Keratinocyte (primary cell): Measurements from ENCODE around the gene NCKAP5. TPM values are rescaled to one million over a fixed set of nuclear protein-coding genes. Genes with fewer than 3 reads are reported as not detected.

Experiments
- DNase-seq: peaks from one replicate; pipeline ENCODE4 v3.0.0-alpha.2; 2011; ENCODE audit warnings: low read depth, missing footprints, low spot score
- FAIRE-seq: peaks from 2 replicates; lab custom pipeline; 2011; peaks lifted over from hg19 to GRCh38; lab: Jason Lieb, UNC
- H2AFZ ChIP-seq: 2 replicates; pipeline ENCODE4 v1.6.0; 2012; ENCODE audit warnings: low read length, control low read depth, inconsistent platforms; ENCODE audit not compliant: control insufficient read depth
- H3K27ac ChIP-seq: 2 replicates; pipeline ENCODE4 v1.5.1; 2011; ENCODE audit warnings: low read length; ENCODE audit not compliant: control insufficient read depth, insufficient read depth
- H3K27me3 ChIP-seq: 3 replicates; pipeline ENCODE4 v1.6.0; 2011; ENCODE audit warnings: low read length; ENCODE audit not compliant: control insufficient read depth, insufficient read depth; ENCODE audit errors: extremely low read depth
- H3K36me3 ChIP-seq, 2 experiments: 2 replicates in 1 of 2; 3 replicates in 1 of 2; pipeline ENCODE4 v1.5.1; 2011; ENCODE audit warnings: low read length in 2 of 2, mild to moderate bottlenecking in 1 of 2; ENCODE audit not compliant: control insufficient read depth in 2 of 2, insufficient read depth in 2 of 2; ENCODE audit errors: extremely low read depth in 1 of 2
- H3K4me1 ChIP-seq: 3 replicates; pipeline ENCODE4 v1.5.1; 2011; ENCODE audit warnings: low read length; ENCODE audit not compliant: control insufficient read depth, insufficient read depth; ENCODE audit errors: extremely low read depth
- H3K4me2 ChIP-seq: 3 replicates; pipeline ENCODE4 v1.6.0; 2011; ENCODE audit warnings: low read depth, low read length; ENCODE audit not compliant: control insufficient read depth, insufficient read depth; ENCODE audit errors: extremely low read depth
- H3K4me3 ChIP-seq, 3 experiments: fragments of 200-600 bp in 1 of 3; sonication (generic) in 1 of 3; 2 replicates in 2 of 3; 3 replicates in 1 of 3; pipeline ENCODE4 v1.5.1; 2011 to 2016; ENCODE audit warnings: low read length in 3 of 3, mild to moderate bottlenecking in 3 of 3, control low read depth in 2 of 3, inconsistent platforms in 1 of 3, low read depth in 1 of 3, mixed read lengths in 1 of 3, mixed run types in 1 of 3, moderate library complexity in 1 of 3; ENCODE audit not compliant: control insufficient read depth in 2 of 3, insufficient read depth in 2 of 3; ENCODE audit errors: extremely low read depth in 1 of 3
- H3K79me2 ChIP-seq: 2 replicates; pipeline ENCODE4 v1.6.0; 2012; ENCODE audit warnings: low read length; ENCODE audit not compliant: control insufficient read depth, insufficient read depth
- H3K9ac ChIP-seq: 3 replicates; pipeline ENCODE4 v1.6.0; 2011; ENCODE audit warnings: low read length; ENCODE audit not compliant: control insufficient read depth, insufficient read depth; ENCODE audit errors: extremely low read depth
- H3K9me1 ChIP-seq: 3 replicates; pipeline ENCODE4 v1.6.0; 2011; ENCODE audit warnings: low read length; ENCODE audit not compliant: control insufficient read depth, insufficient read depth; ENCODE audit errors: extremely low read depth
- H3K9me3 ChIP-seq: 2 replicates; pipeline ENCODE4 v1.5.1; 2012; ENCODE audit warnings: low read depth, low read length; ENCODE audit not compliant: control insufficient read depth
- H4K20me1 ChIP-seq: 3 replicates; pipeline ENCODE4 v1.6.0; 2011; ENCODE audit warnings: low read length; ENCODE audit not compliant: control insufficient read depth, insufficient read depth; ENCODE audit errors: extremely low read depth
- EZH2 ChIP-seq: IDR thresholded peaks from one replicate; pipeline ENCODE4 v1.6.1; 2012; ENCODE audit warnings: inconsistent platforms, mild to moderate bottlenecking, low read length, moderate library complexity
- dilution Hi-C: fragments of 300-500 bp; cut with MboI; formaldehyde crosslinking; loops from one replicate; pipeline ENCODE4 v1.7.0; 2020; ENCODE audit warnings: low sequenced_read_pairs; ENCODE audit not compliant: extremely low pct_ligation_motif_present
- polyA plus RNA-seq, 5 experiments: library from polyadenylated mRNA; depleted of rRNA in 3 of 5; stranded (reverse) in 3 of 5; stranded (forward) in 1 of 5; unstranded in 1 of 5; fragments of >200 nt; gene quantifications; 1 replicate in 1 of 5; 2 replicates in 3 of 5; 3 replicates in 1 of 5; pipeline versions ENCODE4 v1.2.1 to v1.2.3, GENCODE V29; 2011 to 2012; ENCODE audit warnings: missing spikeins in 2 of 5, low read depth in 1 of 5, low replicate concordance in 1 of 5
- TF ChIP-seq, protein P1 (sequence below), 3 experiments: IDR thresholded peaks in 1 of 3; conservative IDR thresholded peaks in 1 of 3; optimal IDR thresholded peaks in 1 of 3; 2 replicates in 2 of 3; 3 replicates in 1 of 3; pipeline versions ENCODE3 to v1.5.1; 2011; ENCODE audit warnings: low read length in 3 of 3, mild to moderate bottlenecking in 3 of 3, moderate library complexity in 2 of 3, control low read depth in 1 of 3, inconsistent platforms in 1 of 3; ENCODE audit not compliant: insufficient read depth in 2 of 3; ENCODE audit errors: extremely low read depth in 1 of 3

Gene NCKAP5
- polyA plus RNA-seq, 1 donor (not counting 4 experiments of a cell fraction or from before 2014, with no cell fraction given) = 3.6 TPM

DNA sequence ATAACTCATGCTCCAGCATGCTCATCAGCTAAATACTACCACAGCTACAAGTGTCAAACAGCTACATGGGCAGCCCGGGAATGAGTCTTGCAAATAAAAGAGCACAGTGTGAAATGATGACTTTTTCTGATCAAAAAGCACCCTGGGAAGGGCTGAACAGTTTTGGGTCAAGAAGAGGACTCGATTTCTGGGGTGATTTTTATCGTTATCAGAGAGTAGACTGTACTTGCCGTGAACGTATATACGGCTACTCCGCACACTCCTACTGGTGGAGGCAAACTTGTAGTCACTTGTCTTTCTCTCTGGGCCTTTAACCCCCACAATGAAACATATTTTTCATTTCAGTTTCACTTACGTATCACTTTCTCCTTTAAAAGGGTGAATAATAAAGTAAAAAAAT is 54.4 kb downstream of the NCKAP5 start:
- dilution Hi-C loops = no loop called here
- DNase-seq = no peak
- H3K4me3 ChIP-seq = no peak overlapping the region
- no peaks in the 10 kb centered on the region for H4K20me1 ChIP-seq
- no peak for TF ChIP-seq EZH2
- TF ChIP-seq, protein P1, sequence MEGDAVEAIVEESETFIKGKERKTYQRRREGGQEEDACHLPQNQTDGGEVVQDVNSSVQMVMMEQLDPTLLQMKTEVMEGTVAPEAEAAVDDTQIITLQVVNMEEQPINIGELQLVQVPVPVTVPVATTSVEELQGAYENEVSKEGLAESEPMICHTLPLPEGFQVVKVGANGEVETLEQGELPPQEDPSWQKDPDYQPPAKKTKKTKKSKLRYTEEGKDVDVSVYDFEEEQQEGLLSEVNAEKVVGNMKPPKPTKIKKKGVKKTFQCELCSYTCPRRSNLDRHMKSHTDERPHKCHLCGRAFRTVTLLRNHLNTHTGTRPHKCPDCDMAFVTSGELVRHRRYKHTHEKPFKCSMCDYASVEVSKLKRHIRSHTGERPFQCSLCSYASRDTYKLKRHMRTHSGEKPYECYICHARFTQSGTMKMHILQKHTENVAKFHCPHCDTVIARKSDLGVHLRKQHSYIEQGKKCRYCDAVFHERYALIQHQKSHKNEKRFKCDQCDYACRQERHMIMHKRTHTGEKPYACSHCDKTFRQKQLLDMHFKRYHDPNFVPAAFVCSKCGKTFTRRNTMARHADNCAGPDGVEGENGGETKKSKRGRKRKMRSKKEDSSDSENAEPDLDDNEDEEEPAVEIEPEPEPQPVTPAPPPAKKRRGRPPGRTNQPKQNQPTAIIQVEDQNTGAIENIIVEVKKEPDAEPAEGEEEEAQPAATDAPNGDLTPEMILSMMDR (optimal IDR thresholded peaks at IDR 0.05 in 1 of 3, IDR thresholded peaks at IDR 0.05 in 1 of 3, conservative IDR thresholded peaks at IDR 0.05 in 1 of 3; ENCODE audit: extremely low read depth in 1 of 3, insufficient read depth in 2 of 3, low read length in 3 of 3) = no peak
- no peaks in the 10 kb centered on the region for H3K27me3 ChIP-seq
- H3K4me2 ChIP-seq = no peak overlapping the region
- H3K4me1 ChIP-seq = peaks cover 9% of the 10 kb centered on the region
- no peak overlapping the region for H2AFZ ChIP-seq
- no peaks in the 10 kb centered on the region for H3K79me2 ChIP-seq
- H3K36me3 ChIP-seq = no peaks in the 10 kb centered on the region
- no peak overlapping the region for H3K27ac ChIP-seq
- H3K9ac ChIP-seq = no peak overlapping the region
- no peak for FAIRE-seq
- H3K9me3 ChIP-seq = no peaks in the 10 kb centered on the region
- no peaks in the 10 kb centered on the region for H3K9me1 ChIP-seq

DNA sequence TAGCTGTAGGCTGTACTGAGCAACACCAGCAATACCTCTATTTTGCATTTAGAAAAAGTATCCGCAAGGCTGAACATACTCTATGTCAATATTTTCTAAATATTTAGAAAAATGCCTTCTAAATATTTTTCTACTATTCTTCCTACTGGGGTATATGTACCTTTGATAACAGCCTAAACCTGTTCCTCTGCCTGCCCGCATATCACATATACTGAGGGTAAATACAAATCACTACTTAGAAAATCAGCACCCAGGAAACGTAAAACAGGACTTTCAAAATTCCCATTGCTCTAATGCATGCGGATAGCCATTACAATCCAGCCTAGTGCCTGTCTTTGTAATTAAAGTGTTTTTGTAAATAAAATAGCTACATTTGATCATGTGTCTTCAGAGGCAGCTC is 56.1 kb downstream of the NCKAP5 start:
- FAIRE-seq = no peak
- Histone ChIP-seq H3K4me1 (peaks cover 9% of the 10 kb centered on the region), H3K79me2 (no peaks in the 10 kb centered on the region), H3K27ac (no peak overlapping the region), H2AFZ (no peak overlapping the region), H4K20me1 (no peaks in the 10 kb centered on the region), H3K36me3 (no peaks in the 10 kb centered on the region), H3K9ac (no peak overlapping the region), H3K4me3 (no peak overlapping the region), H3K27me3 (no peaks in the 10 kb centered on the region), H3K9me3 (no peaks in the 10 kb centered on the region), H3K4me2 (no peak overlapping the region), H3K9me1 (no peaks in the 10 kb centered on the region)
- no peak for DNase-seq
- dilution Hi-C loops = no loop called here
- TF ChIP-seq, protein P1 (optimal IDR thresholded peaks at IDR 0.05 in 1 of 3, IDR thresholded peaks at IDR 0.05 in 1 of 3, conservative IDR thresholded peaks at IDR 0.05 in 1 of 3; ENCODE audit: extremely low read depth in 1 of 3, insufficient read depth in 2 of 3, low read length in 3 of 3) = no peak
- no peak for TF ChIP-seq EZH2
